Stomach (tissue), 9 donors: ENCODE measurements around the gene CLEC4A. TPM values are rescaled to one million over a fixed set of nuclear protein-coding genes. Genes with fewer than 3 reads are reported as not detected.
A peak's percentile ranks its signal among the peaks of the same experiment; 100 is the strongest.
"Not testable (repeated sequence)": the region's sequence is repeated elsewhere in the genome, so short reads cannot be mapped to it uniquely, and the experiment has no call there.

ENCODE experiments used
- DNase-seq, 2 donors: peaks; one replicate each; pipeline versions ENCODE4 v3.0.0 to v3.0.0-alpha.2; 2013 to 2019
- H3K27ac ChIP-seq, 5 donors: fragments of 200-600 bp in 4 of 5; sonication (generic) in 4 of 5; one replicate each; pipeline ENCODE4 v1.5.1; 2013 to 2019; ENCODE audit warnings: mild to moderate bottlenecking in 1 of 5, moderate library complexity in 1 of 5
- H3K27me3 ChIP-seq, 3 donors: fragments of 200-600 bp; sonication (generic); one replicate each; pipeline ENCODE4 v1.5.1; 2017 to 2019; ENCODE audit warnings: mixed run types in 1 of 3
- H3K36me3 ChIP-seq, 4 donors: fragments of 200-600 bp; sonication (generic); 1 replicate in 3 of 4; 2 replicates in 1 of 4; pipeline ENCODE4 v1.5.1; 2016 to 2019
- H3K4me1 ChIP-seq, 4 donors: fragments of 200-600 bp; sonication (generic); one replicate each; pipeline ENCODE4 v1.5.1; 2016 to 2019
- H3K4me3 ChIP-seq, 4 donors: fragments of 200-600 bp; sonication (generic) in 3 of 4; one replicate each; pipeline ENCODE4 v1.5.1; 2016 to 2019; ENCODE audit warnings: mild to moderate bottlenecking in 1 of 4
- H3K9me3 ChIP-seq, 4 donors: fragments of 200-600 bp; sonication (generic); one replicate each; pipeline ENCODE4 v1.5.1; 2016 to 2019
- CTCF ChIP-seq, 7 experiments: fragments of 450-650 bp in 4 of 7; fragments of 200-600 bp in 3 of 7; sonication (generic) in 3 of 7; IDR thresholded peaks; one replicate each; pipeline ENCODE4 v1.5.1; 2016 to 2019; ENCODE audit warnings: antibody characterized with exemption in 7 of 7, control low read depth in 2 of 7, mild to moderate bottlenecking in 1 of 7
- EP300 ChIP-seq: sonication (generic); formaldehyde crosslinking; IDR thresholded peaks from one replicate; pipeline ENCODE4 v1.6.1; 2017; ENCODE audit warnings: antibody characterized with exemption
- POLR2A ChIP-seq, 4 donors: fragments of 450-650 bp; IDR thresholded peaks; one replicate each; pipeline ENCODE4 v1.6.1; 2016; ENCODE audit warnings: antibody characterized with exemption in 4 of 4, control low read depth in 2 of 4, mild to moderate bottlenecking in 1 of 4, moderate library complexity in 1 of 4
- POLR2AphosphoS5 ChIP-seq, 3 donors: sonication (generic); formaldehyde crosslinking; IDR thresholded peaks; one replicate each; pipeline ENCODE4 v1.6.1; 2016; ENCODE audit warnings: antibody characterized with exemption in 3 of 3
- WGBS, 5 donors: extraction: QIAGEN DNeasy Blood & Tissue Kit in 3 of 5; methylation state at CpG; one replicate each; pipeline versions ENCODE4 v1.1.5 to v1.1.7; 2013 to 2018; 5-methylcytosine and 5-hydroxymethylcytosine counted together
- intact Hi-C: fragments of 100-400 bp; cut with DNase I; formaldehyde crosslinking; loops from one replicate; pipeline ENCODE4 v1.15.1; 2023; ENCODE audit warnings: low total_unique reads
- polyA plus RNA-seq, 3 donors: library from polyadenylated mRNA; stranded (reverse); fragments of 200-250 nt; gene quantifications; one replicate each; pipeline ENCODE4 v1.2.3, GENCODE V29; 2013
- total RNA-seq, 5 donors: library from RNA; depleted of rRNA; stranded (reverse); fragments of >200 nt; gene quantifications; one replicate each; pipeline versions ENCODE4 v1.1.0 to v1.2.3, GENCODE V29; 2014 to 2016
- donor health status: healthy with polysubstance abuse.
- donor health status: Bipolar disorder and iron deficiency.
- donor health status: healthy.

The CLEC4A gene
- total and polyA plus RNA-seq, 8 donors = 2.2 to 2.9 (median 2.6) TPM; not detected in 4

- WGBS, 5 donors = 78 to 86% (median 82%) methylated on average over 2 of the region's 2 CpGs
- intact Hi-C loops = no loop called here
- no peak for DNase-seq
- H3K4me3 ChIP-seq = no peak overlapping the region
- peaks cover 15 to 64% (median 43%) of the 10 kb centered on the region in 4 donors for H3K4me1 ChIP-seq
- H3K27me3 ChIP-seq = no peaks in the 10 kb centered on the region
- H3K9me3 ChIP-seq = no peaks in the 10 kb centered on the region
- TF ChIP-seq EP300 (no peak), POLR2AphosphoS5 (IDR thresholded peaks at IDR 0.05) (no peak), CTCF (IDR thresholded peaks at IDR 0.05) (no peak), POLR2A (IDR thresholded peaks at IDR 0.05) (no peak)
- H3K27ac ChIP-seq = peak overlapping the region in 2 of 5 donors; percentile 10 to 58
- H3K36me3 ChIP-seq = peaks cover 36 to 50% (median 42%) of the 10 kb centered on the region in 4 donors
Observed at GRCh38 chr12:8087666-8088065, 35.8 kb upstream of the CLEC4A start.

GRCh38 chr12:8088574-8088973 is 34.8 kb upstream of the CLEC4A start:
- no peaks in the 10 kb centered on the region for H3K9me3 ChIP-seq
- TF ChIP-seq CTCF (IDR thresholded peaks at IDR 0.05) (no peak), POLR2AphosphoS5 (IDR thresholded peaks at IDR 0.05) (no peak), EP300 (no peak)
- H3K27ac ChIP-seq = peak overlapping the region in 3 of 5 donors; percentile 10 to 58 (median 15)
- 61 to 75% (median 64%) methylated on average over 3 of the region's 3 CpGs for WGBS, 5 donors
- intact Hi-C loops = no loop called here
- DNase-seq = peak in 1 of 2 donors; percentile 28
- peaks cover 46 to 59% (median 51%) of the 10 kb centered on the region in 4 donors for H3K36me3 ChIP-seq
- no peaks in the 10 kb centered on the region for H3K27me3 ChIP-seq
- peaks cover 7 to 55% (median 34%) of the 10 kb centered on the region in 4 donors for H3K4me1 ChIP-seq
- H3K4me3 ChIP-seq = no peak overlapping the region

- Histone ChIP-seq H3K36me3 (peaks cover 49 to 66% (median 58%) of the 10 kb centered on the region in 4 donors), H3K4me1 (peaks cover under 1 to 48% (median 27%) of the 10 kb centered on the region in 4 donors)
- intact Hi-C loops, DNase-seq, H3K27me3 ChIP-seq, H3K27ac ChIP-seq, H3K9me3 ChIP-seq, H3K4me3 ChIP-seq: not testable (repeated sequence)
- 90 to 94% (median 92%) methylated on average over 11 of the region's 11 CpGs for WGBS, 5 donors
Observed at GRCh38 chr12:8089277-8089676, 34.1 kb upstream of the CLEC4A start.

- peaks cover 53 to 70% (median 62%) of the 10 kb centered on the region in 4 donors for H3K36me3 ChIP-seq
- H3K27ac ChIP-seq = no peak overlapping the region
- DNase-seq = no peak
- H3K9me3 ChIP-seq = no peaks in the 10 kb centered on the region
- H3K4me1 ChIP-seq = peaks cover 0 to 44% (median 24%) of the 10 kb centered on the region in 4 donors
- TF ChIP-seq POLR2A (IDR thresholded peaks at IDR 0.05) (no peak), CTCF (IDR thresholded peaks at IDR 0.05) (no peak), POLR2AphosphoS5 (IDR thresholded peaks at IDR 0.05) (no peak), EP300 (no peak)
- no peak overlapping the region for H3K4me3 ChIP-seq
- no peaks in the 10 kb centered on the region for H3K27me3 ChIP-seq
- WGBS, 5 donors = 88 to 94% (median 90%) methylated on average over 5 of the region's 5 CpGs
- intact Hi-C loops = no loop called here
Observed at GRCh38 chr12:8089716-8090115, 33.7 kb upstream of the CLEC4A start.

GRCh38 chr12:8093291-8093690 is 30.1 kb upstream of the CLEC4A start:
- H3K4me3 ChIP-seq = no peak overlapping the region
- no peaks in the 10 kb centered on the region for H3K27me3 ChIP-seq
- H3K9me3 ChIP-seq = no peaks in the 10 kb centered on the region
- peaks cover 0 to 11% (median 4%) of the 10 kb centered on the region in 4 donors for H3K4me1 ChIP-seq
- DNase-seq = no peak
- H3K36me3 ChIP-seq = peaks cover 73 to 94% (median 92%) of the 10 kb centered on the region in 4 donors
- no peak overlapping the region for H3K27ac ChIP-seq
- TF ChIP-seq EP300 (no peak), POLR2A (IDR thresholded peaks at IDR 0.05) (no peak), CTCF (IDR thresholded peaks at IDR 0.05) (no peak), POLR2AphosphoS5 (IDR thresholded peaks at IDR 0.05) (no peak)
- intact Hi-C loops = no loop called here
- 96 to 100% (median 97%) methylated on average over 3 of the region's 3 CpGs for WGBS, 5 donors
